ENCODE measurements around the gene ACIN1.
"Not testable (repeated sequence)": the region's sequence is repeated elsewhere in the genome, so short reads cannot be mapped to it uniquely, and the experiment has no call there.

ACIN1 gene

GRCh38 chr14:23121361-23121771 is 26.4 kb upstream of the ACIN1 start:
- DNase-seq = no peak

DNA sequence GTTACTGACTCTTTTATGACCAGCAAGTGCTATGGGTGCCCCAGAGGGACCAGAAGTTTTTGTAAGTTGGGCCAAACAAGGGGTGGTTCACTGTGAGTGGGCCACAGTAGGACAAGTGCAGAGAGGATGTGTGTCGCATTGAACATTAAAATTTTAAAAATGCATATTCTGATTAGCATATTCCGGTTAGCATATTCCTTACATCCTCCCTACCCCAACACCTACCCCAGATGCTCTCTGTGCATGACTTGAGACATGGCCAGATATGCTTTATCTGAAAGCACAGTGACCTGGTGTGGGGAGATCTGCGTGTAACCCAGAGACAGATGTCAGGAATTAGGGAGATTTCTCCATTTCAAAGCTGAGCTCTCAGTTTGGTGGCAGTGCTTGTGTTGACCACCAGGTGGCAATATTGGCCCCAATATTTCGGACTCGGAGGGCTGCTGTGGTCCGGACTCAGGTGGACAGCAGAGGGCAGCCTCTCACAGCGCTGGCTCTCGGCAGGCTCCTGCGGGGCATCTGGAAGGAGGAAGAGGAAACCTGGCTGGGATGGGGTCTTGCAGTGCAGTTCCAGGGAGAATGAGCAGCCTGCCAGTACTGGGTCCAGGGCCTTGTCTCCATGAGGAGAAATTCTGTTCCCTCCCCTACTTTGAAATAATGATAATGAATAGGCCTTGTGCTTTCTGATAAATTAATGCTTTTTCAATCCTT is 25.8 kb upstream of the ACIN1 start:
- peak; percentile 78 for DNase-seq

- DNase-seq = peak in 1 of 2 donors; percentile 25
These were observed 24.7 kb upstream of the ACIN1 start for GRCh38 chr14:23119363-23120327.

DNA sequence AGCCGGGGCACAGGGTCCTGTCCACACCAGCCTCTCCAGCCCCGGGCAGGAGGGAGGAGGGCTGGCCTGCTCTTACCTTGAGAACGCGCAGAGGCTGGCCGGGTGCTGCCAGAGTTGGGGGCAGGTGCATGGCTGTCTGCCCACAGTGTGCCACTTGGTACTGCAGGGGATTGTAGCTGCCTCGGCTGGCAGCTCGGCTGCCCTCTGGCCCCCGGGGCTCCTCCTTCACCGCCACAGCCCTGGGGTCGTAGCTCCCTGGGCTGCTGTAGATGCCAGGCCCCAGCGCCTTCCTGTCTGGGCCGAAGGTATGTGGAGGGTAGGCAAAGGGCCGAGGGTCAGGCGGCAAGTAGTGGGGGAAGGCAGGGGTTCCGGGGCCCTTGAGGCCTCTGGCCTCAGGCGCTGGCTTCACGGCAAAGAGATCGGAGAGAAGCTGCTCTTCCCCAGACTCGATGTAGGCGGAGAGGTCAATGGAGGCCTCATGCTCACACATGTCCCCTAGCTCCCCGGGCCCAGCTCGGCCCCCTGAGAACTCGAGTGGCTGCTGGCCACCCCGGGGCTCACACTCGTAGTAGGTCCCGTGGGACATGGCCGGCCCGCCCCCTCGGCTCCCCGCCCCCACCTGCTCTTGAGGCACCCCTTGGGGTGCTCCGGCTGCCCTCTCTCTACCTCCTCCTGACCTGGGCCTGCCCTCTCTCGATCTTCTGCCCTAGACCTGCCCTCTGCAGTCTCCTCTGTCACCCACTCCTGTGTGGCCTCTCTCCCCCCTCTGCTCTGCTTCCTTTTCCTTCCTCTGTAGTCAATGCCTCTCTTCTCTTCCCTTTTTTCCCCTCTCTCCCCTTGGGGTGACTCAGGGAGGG is 23.8 kb upstream of the ACIN1 start, which contains the start of gene CEBPE:
CEBPE (minus strand) TSS at position 750 of the 857 bp plus-strand sequence; CDS start at position 586, 164 bp downstream.
- no peak for DNase-seq

DNA sequence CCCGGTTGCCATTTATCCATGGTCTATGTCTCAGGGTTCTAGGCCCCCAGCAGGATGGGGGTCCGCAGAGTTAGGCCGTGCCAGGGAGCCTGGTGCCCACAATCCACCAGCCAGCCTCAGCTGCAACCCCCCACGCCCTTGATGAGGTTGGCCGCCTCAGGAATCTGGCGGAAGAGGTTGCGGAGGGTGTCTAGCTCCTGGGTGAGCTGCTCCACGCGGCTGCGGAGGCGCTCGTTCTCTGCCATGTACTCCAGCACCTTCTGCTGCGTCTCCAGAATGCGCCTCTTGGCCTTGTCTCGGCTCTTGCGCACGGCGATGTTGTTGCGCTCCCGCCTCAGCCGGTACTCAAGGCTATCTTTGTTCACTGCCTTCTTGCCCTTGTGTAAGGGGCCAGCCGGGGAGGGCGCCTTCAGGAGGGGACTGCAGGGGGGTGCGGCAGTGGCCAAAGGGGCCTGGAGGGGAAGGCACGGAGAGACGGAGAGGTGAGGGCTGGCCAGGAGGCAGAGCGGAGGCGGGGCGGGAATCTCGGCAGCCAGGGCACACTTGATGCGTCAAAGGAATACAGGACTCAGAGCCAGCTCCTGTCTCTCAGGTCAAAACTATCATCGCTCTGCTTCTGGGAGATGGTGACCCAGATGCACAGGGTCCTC is 22.6 kb upstream of the ACIN1 start:
- no peak for DNase-seq

- no peak for DNase-seq
These were observed 21.0 kb upstream of the ACIN1 start for GRCh38 chr14:23115918-23116317.

DNA sequence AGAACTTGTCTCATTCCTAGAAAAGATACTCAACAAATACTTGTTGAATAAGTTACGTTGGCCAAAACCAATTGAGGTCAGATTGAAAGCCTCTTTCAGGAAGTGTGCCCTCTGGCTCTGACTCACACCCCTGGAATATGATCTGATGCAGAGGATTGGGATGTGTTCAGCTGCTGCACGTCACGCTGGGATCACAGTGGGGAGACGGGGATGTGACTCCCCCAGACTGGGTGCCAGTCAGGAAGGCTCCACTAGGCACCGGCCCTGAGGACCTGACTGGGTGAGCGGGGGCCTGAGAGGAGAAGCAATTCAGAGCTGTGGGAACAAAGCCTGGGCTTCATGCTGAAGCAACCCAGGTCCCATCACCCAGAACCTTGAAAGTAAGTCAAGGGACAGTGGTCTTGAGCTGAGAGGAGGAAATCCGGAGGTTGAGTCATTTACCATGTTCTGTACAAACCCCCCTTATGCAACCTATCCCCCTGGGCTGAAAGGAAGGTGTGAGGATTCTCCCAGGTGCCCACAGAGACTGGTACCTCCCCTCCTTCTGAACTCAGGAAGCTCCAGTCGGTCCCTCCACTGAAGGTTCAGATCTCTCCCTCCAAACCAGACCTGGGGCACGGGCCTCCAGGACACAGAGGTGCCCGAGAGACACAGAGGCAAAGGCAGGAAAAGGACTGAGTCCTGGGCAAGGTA is 20.2 kb upstream of the ACIN1 start:
- DNase-seq = no peak

DNA sequence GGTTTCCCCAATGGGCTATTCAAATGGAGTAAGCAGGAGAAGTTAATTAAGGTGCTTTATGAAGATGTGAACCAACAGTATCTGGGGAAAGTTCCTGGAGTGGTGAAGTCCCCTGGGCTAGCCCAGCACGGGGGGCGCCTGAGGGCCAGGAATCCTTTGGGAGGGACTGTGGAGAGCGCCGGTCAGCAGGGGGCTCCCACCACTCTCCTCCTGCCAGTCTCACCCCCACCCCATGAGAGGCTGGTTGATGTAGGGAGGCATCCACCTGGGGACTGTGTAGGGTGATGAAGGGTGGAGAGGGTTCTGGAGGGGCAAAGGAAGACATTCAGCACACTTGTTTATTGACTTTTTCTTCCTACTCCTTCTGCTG is 19.7 kb upstream of the ACIN1 start:
- DNase-seq = no peak

DNA sequence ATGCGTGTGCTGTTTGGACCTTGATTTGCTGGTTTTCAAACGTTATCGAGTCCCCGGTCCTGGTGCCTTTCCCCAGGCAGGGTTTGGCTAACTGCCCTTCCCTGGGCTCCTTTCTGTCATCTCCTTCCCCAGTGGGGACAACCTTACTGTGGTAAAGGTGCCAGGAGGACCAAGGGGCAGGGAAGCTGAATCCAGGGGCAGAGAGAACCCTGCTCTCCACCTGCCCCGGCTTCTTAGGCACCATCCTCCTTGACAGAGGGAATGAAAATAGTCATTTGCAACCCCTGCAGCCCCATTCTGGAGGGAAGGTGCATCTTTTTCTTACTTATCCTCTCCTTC is 19.2 kb upstream of the ACIN1 start:
- no peak for DNase-seq

GRCh38 chr14:23113431-23114119 is 18.6 kb upstream of the ACIN1 start:
- DNase-seq = no peak

- no peak for DNase-seq
These were observed 17.6 kb upstream of the ACIN1 start for GRCh38 chr14:23112359-23113178.

DNA sequence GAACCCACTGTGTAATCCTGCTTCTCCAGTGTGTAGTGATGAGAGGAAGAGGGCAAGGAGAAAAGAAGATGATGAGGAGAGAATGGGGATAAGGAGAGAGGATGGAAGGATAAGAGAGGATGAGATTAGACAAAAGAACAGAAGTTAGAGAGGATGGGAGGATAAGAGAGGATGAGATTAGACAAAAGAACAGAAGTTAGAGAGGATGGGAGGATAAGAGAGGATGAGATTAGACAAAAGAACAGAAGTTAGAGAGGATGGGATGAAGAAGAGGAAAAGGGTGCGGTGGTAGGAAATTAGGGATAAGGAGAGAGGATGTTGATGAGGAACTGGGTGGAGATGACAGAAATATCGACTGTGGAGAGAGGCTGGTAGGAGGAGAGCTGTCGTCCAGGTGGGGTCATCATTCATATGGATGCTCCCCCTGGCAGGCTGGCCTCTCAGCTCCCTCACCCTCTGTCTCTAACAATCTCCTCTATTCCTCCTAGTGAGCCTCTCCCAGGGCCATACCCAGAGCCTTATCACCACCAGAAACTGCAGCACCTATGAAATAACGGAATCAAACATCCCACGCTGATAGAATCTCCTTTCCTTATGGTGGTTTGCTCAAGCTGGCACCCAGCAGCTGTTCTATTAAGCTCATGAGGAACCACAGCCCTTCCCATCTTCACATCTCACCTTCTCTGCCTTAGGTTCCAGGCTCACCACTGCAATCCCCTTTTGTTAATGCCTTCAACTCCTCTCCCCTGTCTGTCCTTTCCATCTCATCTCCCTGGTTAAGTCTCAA is 15.8 kb upstream of the ACIN1 start:
- DNase-seq = no peak

DNA sequence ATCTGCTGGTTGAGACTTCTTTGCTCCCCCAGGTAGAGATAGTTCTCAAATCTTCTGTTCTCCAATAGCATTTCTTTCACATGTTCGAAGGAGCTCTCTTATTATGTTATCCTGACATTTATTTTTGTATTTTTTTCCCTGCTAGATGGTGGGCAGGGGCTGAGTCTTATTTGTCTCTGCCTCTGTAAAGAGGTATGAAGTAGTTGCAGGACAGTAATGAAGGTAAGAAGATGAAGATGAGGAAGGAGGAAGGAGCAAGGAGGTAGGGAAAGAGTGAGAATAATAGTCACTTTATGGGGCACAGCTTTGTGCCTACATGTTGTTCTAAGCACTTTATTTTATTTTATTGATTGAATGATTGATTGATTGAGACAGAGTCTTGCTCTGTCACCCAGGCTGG is 14.8 kb upstream of the ACIN1 start:
- DNase-seq = no peak

DNA sequence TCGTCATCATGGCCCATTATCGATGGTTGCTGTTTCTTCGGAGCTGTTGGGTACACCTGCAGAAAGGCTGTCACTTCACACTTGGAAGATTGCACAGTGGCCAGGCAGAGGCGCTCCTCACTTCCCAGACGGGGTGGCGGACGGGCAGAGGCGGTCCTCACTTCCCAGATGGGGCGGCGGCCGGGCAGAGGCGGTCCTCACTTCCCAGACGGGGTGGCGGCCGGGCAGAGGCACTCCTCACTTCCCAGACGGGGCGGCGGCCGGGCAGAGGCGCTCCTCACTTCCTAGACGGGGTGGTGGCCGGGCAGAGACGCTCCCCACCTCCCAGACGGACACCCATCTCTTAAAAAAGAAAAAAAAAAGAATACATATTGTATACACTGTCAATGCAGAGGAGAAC is 13.2 kb upstream of the ACIN1 start:
- DNase-seq = not testable (repeated sequence)

DNA sequence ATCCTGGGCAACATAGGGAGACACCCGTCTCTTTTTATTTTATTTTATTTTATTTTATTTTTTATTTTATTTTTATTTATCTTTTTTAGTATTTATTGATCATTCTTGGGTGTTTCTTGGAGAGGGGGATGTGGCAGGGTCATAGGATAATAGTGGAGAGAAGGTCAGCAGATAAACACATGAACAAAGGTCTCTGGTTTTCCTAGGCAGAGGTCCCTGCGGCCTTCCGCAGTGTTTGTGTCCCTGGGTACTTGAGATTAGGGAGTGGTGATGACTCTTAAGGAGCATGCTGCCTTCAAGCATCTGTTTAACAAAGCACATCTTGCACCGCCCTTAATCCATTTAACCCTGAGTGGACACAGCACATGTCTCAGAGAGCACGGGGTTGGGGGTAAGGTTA is 12.7 kb upstream of the ACIN1 start:
- not testable (repeated sequence) for DNase-seq

DNA sequence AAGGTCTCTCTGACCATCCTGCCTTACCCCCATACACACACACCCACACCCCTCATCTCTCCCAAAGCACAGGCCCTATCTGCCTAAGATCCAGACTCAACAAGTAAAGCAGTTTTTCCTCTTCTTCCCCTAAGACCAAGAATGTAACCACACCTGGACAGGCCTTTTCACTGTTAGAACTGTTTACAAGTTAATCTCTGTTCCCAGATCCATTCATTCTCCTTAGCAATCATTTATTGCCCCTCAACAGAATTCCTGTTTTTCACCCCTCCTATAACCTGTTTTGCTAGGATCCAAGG is 11.8 kb upstream of the ACIN1 start:
- DNase-seq = no peak

- no peak for DNase-seq
These were observed 10.4 kb upstream of the ACIN1 start for GRCh38 chr14:23105348-23105824.

- no peak for DNase-seq
These were observed 9.8 kb upstream of the ACIN1 start, which contains the start of gene CIROP for GRCh38 chr14:23104591-23105347. Gene CIROP, minus strand, starts transcription at chr14:23104989. Its CDS starts 69 bp downstream, at chr14:23104920.
